Gastroesophageal sphincter (tissue), 3 donors: Measurements from ENCODE around the gene KCNH4.

Experiments used
- POLR2A ChIP-seq, 2 donors: fragments of 450-650 bp; IDR thresholded peaks; one replicate each; pipeline ENCODE4 v1.6.1; 2017; ENCODE audit warnings: antibody characterized with exemption in 2 of 2, mild to moderate bottlenecking in 2 of 2, moderate library complexity in 1 of 2
- TF ChIP-seq, protein P1 (sequence below), 4 experiments: fragments of 200-600 bp in 2 of 4; fragments of 450-650 bp in 2 of 4; sonication (generic) in 1 of 4; IDR thresholded peaks; one replicate each; pipeline ENCODE4 v1.5.1; 2017 to 2019; ENCODE audit warnings: antibody characterized with exemption in 4 of 4, mild to moderate bottlenecking in 2 of 4, moderate library complexity in 2 of 4

DNA sequence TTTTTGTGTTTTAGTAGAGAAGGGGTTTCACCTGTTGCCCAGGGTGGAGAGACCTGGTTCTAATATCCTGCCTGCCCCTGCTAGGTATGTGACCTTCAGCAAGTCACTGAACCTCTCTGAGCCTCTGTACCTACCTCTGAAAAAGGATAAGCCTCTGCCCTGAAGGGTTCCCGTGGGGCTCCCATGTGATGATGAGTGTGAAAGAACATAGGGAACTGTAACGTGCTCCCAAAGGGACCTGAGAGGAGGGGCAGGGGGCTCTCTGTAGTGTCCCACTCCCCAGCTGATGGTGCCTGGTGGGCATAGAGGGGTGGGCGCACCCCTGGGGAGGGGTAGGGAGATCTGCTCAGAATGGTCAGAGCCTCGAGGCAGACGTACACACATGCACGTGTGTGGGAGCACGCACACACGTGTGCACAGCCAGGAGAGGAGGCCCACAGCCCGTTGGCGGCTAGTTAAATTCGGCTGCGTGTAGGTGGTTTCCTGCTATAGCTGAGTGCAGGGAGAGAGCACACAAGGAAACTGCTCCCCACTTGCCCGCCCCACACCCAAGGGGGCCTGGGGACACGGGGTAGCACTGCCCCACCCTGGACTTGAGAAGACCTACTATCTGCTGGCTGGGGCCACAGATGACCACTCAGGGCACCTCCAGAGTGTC lies 6.7 kb downstream of the KCNH4 start:
- TF ChIP-seq, protein P1, sequence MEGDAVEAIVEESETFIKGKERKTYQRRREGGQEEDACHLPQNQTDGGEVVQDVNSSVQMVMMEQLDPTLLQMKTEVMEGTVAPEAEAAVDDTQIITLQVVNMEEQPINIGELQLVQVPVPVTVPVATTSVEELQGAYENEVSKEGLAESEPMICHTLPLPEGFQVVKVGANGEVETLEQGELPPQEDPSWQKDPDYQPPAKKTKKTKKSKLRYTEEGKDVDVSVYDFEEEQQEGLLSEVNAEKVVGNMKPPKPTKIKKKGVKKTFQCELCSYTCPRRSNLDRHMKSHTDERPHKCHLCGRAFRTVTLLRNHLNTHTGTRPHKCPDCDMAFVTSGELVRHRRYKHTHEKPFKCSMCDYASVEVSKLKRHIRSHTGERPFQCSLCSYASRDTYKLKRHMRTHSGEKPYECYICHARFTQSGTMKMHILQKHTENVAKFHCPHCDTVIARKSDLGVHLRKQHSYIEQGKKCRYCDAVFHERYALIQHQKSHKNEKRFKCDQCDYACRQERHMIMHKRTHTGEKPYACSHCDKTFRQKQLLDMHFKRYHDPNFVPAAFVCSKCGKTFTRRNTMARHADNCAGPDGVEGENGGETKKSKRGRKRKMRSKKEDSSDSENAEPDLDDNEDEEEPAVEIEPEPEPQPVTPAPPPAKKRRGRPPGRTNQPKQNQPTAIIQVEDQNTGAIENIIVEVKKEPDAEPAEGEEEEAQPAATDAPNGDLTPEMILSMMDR (IDR thresholded peaks at IDR 0.05), result no peak
- no peak for TF ChIP-seq POLR2A (IDR thresholded peaks at IDR 0.05)
